NCI-H748 treated with DMSO at 0.1 percent for 48 hours (cell line): Measurements from ENCODE around the gene HERC4.

Experiments used
- DNase-seq: peaks from one replicate; lab custom pipeline; 2025; lab: John Stamatoyannopoulos, UW

The HERC4 gene

GRCh38 chr10:68074775-68075549 is at the start of gene HERC4:
Gene HERC4 (minus strand): TSS chr10:68075283. CDS start chr10:68073108, 2,175 bp downstream.
- DNase-seq = peak; percentile 72

- DNase-seq = no peak
Measured at GRCh38 chr10:68124718-68125117, 49.6 kb upstream of the HERC4 start.

DNA sequence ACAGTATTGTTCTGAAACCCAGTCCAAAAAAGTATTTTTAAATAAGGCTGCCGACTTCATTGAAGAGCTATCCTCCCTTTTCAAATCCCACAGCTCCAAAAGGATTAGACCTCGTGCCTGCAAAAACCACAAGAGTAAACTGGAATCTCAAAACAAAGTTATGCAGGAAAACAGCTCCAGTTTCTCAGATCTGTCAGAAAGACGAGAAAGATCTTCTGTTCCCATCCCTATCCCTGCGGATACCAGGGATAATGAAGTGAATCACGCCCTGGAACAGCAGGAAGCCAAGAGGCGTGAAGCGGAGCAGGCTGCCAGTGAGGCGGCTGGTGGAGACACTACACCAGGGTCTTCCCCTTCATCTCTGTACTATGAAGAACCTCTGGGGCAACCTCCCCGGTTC is 46.8 kb upstream of the HERC4 start:
- no peak for DNase-seq

DNA sequence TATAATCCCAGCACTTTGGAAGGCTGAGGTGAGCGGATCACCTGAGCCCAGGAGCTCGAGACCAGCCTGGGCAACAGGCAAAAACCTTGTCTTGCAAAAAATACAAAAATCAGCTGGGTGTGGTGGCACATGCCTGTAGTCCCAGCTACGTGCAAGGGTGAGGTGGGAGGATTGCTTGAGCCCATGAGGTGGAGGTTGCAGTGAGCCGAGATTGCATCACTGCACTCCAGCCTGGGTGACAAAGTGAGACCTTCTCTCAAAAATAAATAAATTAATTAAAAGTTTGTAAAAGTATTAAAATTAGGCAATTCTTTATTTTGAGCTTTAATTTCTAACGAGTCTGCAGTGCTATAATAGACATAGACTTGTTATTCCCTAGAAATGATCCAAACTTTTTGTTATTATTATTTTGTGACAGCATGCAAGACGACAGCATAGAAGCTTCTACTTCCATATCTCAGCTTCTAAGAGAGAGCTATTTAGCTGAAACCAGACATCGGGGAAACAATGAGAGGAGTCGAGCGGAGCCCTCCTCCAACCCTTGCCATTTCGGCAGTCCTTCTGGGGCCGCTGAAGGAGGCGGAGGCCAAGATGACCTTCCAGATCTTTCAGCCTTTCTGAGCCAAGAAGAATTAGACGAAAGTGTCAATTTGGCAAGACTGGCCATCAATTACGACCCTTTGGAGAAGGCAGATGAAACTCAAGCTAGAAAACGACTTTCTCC is 46.1 kb upstream of the HERC4 start:
- no peak for DNase-seq

DNA sequence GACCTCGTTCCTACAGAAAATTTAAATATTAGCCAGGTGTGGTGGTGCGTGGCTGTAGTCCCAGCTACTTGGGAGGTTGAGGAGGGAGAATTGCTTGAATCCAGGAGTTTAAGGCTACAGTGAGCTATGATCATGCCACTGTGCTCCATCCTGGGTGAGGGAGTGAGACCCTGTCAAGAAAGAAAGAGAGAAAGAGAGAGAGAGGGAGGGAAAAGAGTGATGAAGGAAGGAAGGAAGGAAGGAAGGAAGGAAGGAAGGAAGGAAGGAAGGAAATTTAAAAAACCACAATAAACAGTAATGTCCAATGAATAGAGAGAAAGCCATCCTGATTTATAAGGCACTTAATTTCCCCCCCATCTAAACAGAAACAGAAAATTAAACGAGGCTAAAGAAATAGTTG is 43.6 kb upstream of the HERC4 start:
- DNase-seq = no peak

DNA sequence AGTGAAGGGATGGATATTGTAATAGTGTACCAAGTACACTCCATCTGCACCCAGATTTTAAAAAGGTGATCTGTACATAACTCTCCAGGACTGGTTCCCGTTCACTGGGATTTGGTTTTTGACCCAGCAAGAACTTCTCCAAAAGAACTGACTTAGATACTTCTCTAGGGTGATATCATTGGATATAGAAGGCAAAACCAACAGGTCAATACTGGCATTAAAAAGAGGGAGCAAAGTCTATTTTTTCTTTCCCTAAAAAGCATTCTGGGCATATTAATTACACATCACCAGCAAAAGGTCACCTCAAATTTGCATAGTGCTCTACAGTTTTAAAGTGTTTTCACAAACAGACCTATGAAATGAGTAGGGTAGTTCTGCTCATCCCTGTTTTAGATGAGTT is 37.8 kb upstream of the HERC4 start:
- no peak for DNase-seq

- no peak for DNase-seq
Measured at GRCh38 chr10:68111584-68111983, 36.5 kb upstream of the HERC4 start.

GRCh38 chr10:68110027-68110426 is 34.9 kb upstream of the HERC4 start:
- no peak for DNase-seq

DNA sequence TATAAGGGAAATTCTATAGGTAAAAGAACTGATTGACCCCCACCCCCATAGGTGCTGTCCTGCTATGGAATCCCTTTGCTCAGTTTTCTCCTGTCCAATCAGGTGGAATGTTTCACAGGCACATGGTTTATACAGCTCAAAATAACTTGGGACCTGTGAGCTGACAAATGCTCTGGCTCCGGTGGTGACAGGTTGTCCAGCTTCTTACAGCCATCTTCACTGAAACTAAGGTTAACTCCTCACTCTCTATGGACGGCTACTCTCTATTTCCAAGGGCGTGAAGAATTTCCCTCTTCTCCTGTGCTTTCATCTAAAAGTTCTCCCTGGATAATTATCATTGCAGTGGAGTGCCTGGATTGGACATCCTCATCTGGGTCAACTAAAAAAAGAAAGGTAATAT is 34.2 kb upstream of the HERC4 start, which contains the start of gene MYPN:
MYPN (plus strand) TSS at position 158 of the 400 bp plus-strand sequence. CDS start 11,951 bp downstream, outside the sequence.
- no peak for DNase-seq

DNA sequence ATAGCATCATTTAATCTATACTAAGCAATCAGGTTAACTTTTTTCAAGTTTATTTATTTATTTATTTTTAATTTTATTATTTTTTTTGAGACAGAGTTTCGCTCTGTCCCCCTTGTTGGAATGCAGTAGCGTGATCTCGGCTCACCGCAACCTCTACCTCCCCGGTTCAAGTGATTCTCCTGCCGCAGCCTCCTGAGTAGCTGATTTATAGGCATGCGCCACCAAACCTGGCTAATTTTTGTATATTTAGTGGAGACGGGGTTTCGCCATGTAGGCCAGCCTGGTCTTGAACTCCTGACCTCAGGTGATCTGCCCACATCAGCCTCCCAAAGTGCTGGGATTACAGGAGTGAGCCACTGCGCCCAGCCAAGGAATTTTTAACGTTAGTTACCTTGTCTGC is 33.6 kb upstream of the HERC4 start:
- DNase-seq = no peak

DNA sequence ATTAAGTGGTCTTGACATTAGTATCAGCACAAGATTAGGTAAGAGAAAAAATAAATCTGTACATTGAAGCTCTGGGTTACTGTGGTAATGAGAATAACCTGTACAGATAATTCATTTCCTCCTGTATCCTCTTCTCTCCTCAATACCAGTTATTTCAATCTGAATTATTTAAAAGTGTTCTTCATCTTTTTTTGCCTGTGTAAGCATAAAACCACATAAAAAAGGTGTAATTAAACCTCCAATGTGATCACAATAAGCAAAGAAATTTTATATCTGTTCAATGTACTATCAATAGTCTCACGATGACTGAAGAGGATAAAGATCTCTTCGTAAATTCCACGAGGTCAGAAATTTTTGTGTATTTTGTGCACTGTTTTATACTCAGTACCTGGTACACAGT is 33.0 kb upstream of the HERC4 start:
- no peak for DNase-seq

GRCh38 chr10:68107651-68108050 is 32.6 kb upstream of the HERC4 start:
- no peak for DNase-seq

GRCh38 chr10:68106656-68107055 is 31.6 kb upstream of the HERC4 start:
- no peak for DNase-seq

- no peak for DNase-seq
Measured at GRCh38 chr10:68105820-68106219, 30.7 kb upstream of the HERC4 start.

DNA sequence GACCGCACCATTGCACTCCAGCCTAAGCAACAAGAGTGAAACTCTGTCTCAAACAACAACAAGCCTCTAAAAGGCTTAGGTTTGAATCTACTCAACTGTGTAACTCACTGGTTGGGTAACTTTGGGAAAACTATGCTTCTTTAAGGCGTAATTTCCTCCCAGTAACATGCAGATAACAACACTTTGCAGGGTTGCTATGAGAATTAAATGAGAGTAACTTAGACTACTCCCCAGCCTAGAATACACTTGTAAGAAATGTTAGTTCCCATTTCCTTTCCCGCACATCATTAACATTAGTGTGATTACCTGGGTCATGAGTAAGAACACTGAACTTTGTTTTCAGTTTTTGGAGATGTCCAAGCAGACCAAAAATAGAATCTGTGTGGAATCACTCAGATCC is 28.8 kb upstream of the HERC4 start:
- DNase-seq = no peak

GRCh38 chr10:68103261-68103878 is 28.3 kb upstream of the HERC4 start:
- DNase-seq = no peak

- no peak for DNase-seq
Measured at GRCh38 chr10:68101066-68101465, 26.0 kb upstream of the HERC4 start.

GRCh38 chr10:68099736-68100135 is 24.7 kb upstream of the HERC4 start:
- DNase-seq = no peak

DNA sequence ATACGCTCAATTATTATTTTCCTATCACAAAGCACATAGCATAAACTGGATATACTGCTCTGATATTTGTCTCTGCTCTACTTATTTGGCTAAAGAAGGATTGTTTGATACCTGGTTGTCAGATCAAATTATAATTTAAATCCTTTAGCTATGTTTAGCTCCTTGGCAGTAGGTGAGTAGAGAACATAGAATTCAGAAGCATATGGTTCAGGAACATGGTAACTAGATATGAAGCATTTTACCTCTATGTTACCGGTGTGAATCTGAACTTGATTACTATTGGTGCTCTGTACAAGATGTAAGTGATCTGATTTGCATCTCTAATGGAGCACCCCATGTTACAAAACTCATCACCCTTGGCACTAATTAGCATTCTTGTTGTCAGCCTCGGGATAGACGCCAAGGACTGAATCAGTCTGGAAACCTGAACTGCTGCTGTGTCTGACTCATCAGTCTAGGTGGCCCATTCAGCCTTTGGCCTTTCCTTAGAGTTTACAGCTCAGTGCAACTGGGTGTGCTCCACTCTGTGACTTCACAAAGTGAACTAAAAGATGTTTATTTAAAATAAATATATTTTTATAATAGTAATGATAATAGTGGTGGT is 21.9 kb upstream of the HERC4 start:
- no peak for DNase-seq

DNA sequence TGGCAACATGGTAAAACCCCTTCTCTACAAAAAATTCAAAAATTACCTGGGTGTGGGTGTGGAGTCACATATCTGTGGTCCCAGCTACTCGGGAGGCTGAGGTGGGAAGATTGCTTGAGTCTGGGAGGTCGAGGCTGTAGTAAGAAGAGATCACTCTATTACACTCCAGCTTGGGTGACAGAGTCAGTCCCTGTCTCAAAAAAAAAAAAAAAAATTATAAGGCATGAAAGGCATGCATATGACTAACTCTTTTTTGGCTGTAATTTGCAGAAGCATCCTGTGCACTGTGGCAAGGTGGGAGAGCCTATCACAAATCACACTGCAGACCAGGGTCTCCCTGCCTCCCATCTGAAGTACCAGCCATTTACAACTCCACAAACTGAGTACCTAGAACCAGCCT is 20.1 kb upstream of the HERC4 start:
- DNase-seq = no peak

GRCh38 chr10:68092512-68092911 is 17.4 kb upstream of the HERC4 start:
- DNase-seq = no peak

DNA sequence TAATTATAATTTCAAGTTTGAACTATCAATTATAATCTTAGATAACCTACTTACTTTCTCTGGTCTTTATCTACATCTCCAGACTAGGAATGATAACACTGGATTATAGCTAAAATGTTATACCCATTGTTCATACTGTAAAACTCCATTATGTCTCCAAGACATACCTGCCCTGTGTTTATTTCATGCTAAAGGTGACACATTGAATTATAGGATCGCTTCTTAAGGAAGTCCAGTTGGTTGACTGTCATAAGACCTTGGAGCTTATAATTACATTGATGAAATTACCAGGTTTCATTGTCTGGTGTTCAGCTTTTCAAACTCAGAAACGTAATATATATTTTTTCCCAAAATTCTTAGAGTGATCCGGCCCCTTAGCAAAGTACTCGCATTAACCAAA is 15.5 kb upstream of the HERC4 start:
- DNase-seq = no peak

GRCh38 chr10:68088740-68089139 is 13.7 kb upstream of the HERC4 start:
- no peak for DNase-seq
